ENCODE measurements around the gene ACSF2. TPM values are rescaled to one million over a fixed set of nuclear protein-coding genes. Genes with fewer than 3 reads are reported as not detected.

Gene ACSF2
- polyA plus RNA-seq, 1 of the 3 experiments (the other 2 are of a cell fraction) = 46.6 TPM

DNA sequence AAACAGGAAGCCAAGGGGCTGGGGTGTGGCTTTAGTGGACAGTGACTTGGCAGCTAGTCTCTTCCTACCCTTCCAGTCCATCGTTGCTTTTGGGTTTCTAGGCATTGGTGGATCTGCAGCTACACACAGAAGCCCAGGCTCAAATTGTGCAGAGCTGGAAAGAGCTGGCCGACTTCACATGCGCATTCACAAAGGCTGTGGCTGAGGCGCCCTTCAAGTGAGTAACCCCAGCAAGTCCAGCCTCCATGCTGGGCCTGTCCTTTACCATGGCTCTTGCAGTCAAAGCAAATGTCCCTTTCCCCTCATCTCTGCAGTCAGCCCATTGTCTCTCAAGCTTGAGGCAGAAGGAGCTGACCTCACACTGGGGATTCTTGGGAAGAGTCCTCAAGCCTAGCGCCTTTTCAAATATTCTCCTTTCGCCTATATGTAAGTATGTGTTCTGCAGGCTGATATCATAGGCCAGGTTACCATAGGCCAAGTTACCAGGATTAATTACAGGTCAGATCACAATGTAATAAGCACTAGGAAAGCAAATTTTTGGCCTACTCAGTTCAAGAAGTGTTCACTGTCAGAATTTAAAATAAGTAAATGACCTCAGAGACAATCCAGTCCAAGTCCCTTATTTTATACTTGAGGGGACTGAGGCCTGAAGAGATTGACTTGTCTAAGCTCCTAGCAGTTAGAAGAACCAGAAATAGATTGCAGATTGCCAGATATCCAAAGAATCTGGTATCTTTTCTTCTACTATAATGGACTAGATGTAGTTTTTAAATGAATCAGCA, 46.5 kb upstream of the ACSF2 start:
- no peaks in the 10 kb centered on the region for H3K27me3 ChIP-seq (ENCODE audit: insufficient read depth)
- ChIA-PET POLR2A (interaction anchor here (0.9 to 2.7 kb wide), 2 partner anchors 9 to 18 kb away, joined by 3 to 12 read pairs; partner anchors contain the start of gene LRRC59), CTCF (interaction anchor here (0.9 to 2.5 kb wide), 8 partner anchors 11 to 179 kb away, joined by 3 to 17 read pairs (median 4); partner anchors contain the start of gene LRRC59)
- H3K4me3 ChIP-seq (ENCODE audit: low read depth in 2 of 2, low read length in 1 of 2) = no peak overlapping the region
- H3K9ac ChIP-seq = no peak overlapping the region
- no peaks in the 10 kb centered on the region; the same call in 1 of the 2 replicates for H3K79me2 ChIP-seq (ENCODE audit: insufficient read depth)
- no peak overlapping the region for H3K4me2 ChIP-seq
- H3K27ac ChIP-seq (ENCODE audit: low read depth in 2 of 2, low read length in 1 of 2) = no peak overlapping the region
- TF ChIP-seq, protein P1, sequence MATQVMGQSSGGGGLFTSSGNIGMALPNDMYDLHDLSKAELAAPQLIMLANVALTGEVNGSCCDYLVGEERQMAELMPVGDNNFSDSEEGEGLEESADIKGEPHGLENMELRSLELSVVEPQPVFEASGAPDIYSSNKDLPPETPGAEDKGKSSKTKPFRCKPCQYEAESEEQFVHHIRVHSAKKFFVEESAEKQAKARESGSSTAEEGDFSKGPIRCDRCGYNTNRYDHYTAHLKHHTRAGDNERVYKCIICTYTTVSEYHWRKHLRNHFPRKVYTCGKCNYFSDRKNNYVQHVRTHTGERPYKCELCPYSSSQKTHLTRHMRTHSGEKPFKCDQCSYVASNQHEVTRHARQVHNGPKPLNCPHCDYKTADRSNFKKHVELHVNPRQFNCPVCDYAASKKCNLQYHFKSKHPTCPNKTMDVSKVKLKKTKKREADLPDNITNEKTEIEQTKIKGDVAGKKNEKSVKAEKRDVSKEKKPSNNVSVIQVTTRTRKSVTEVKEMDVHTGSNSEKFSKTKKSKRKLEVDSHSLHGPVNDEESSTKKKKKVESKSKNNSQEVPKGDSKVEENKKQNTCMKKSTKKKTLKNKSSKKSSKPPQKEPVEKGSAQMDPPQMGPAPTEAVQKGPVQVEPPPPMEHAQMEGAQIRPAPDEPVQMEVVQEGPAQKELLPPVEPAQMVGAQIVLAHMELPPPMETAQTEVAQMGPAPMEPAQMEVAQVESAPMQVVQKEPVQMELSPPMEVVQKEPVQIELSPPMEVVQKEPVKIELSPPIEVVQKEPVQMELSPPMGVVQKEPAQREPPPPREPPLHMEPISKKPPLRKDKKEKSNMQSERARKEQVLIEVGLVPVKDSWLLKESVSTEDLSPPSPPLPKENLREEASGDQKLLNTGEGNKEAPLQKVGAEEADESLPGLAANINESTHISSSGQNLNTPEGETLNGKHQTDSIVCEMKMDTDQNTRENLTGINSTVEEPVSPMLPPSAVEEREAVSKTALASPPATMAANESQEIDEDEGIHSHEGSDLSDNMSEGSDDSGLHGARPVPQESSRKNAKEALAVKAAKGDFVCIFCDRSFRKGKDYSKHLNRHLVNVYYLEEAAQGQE (IDR thresholded peaks at IDR 0.05; ENCODE audit: low read depth, low read length) = no peak
- TF ChIP-seq GATA2 (CRISPR knock-in tag; IDR thresholded peaks at IDR 0.05) (no peak), TEAD4 (IDR thresholded peaks at IDR 0.05; ENCODE audit: borderline replicate concordance, insufficient read depth) (no peak), TAF1 (IDR thresholded peaks at IDR 0.05; ENCODE audit: borderline replicate concordance, low read depth, low read length) (no peak), RAD21 (IDR thresholded peaks at IDR 0.05; ENCODE audit: low read length) (no peak)
- TF ChIP-seq, protein P2, sequence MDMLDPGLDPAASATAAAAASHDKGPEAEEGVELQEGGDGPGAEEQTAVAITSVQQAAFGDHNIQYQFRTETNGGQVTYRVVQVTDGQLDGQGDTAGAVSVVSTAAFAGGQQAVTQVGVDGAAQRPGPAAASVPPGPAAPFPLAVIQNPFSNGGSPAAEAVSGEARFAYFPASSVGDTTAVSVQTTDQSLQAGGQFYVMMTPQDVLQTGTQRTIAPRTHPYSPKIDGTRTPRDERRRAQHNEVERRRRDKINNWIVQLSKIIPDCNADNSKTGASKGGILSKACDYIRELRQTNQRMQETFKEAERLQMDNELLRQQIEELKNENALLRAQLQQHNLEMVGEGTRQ (IDR thresholded peaks at IDR 0.05; ENCODE audit: borderline replicate concordance, low read depth, low read length) = no peak
- TF ChIP-seq, protein P3, sequence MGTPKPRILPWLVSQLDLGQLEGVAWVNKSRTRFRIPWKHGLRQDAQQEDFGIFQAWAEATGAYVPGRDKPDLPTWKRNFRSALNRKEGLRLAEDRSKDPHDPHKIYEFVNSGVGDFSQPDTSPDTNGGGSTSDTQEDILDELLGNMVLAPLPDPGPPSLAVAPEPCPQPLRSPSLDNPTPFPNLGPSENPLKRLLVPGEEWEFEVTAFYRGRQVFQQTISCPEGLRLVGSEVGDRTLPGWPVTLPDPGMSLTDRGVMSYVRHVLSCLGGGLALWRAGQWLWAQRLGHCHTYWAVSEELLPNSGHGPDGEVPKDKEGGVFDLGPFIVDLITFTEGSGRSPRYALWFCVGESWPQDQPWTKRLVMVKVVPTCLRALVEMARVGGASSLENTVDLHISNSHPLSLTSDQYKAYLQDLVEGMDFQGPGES (IDR thresholded peaks at IDR 0.05; ENCODE audit: low read depth, low read length) = no peak
- H2AFZ ChIP-seq (ENCODE audit: low read depth) = no peak overlapping the region
- H3K36me3 ChIP-seq (replicated peaks in 1 of 2; ENCODE audit: control insufficient read depth in 1 of 2, insufficient read depth in 2 of 2, low read length in 1 of 2) = peaks cover 35 to 59% of the 10 kb centered on the region in 2 experiments
- peaks cover 0 to 12% of the 10 kb centered on the region in 2 experiments; a peak in 1 of 4 replicates for H3K4me1 ChIP-seq (ENCODE audit: control insufficient read depth in 1 of 2, insufficient read depth in 2 of 2, low read depth in 1 of 2, low read length in 1 of 2)
- peaks cover 34% of the 10 kb centered on the region for H3F3A ChIP-seq (replicated peaks; ENCODE audit: insufficient read depth)
- no peaks in the 10 kb centered on the region for H3K9me2 ChIP-seq
- 94% methylated on average over 6 of the region's 6 CpGs for WGBS (ENCODE audit: low lambda C conversion rate)
- DNase-seq = no peak
- H3K9me3 ChIP-seq = no peaks in the 10 kb centered on the region
- H4K20me1 ChIP-seq (ENCODE audit: insufficient read depth) = no peaks in the 10 kb centered on the region

Data from SK-N-SH (cell line).